SK-N-SH treated with all-trans-retinoic acid at 6 μM for 48 hours (cell line): ENCODE measurements around the gene TMEM222.
A peak's percentile ranks its signal among the peaks of the same experiment; 100 is the strongest.

ENCODE experiments used
- ATAC-seq: fragments of 200-7000 bp; cut with Tn5 transposase; 3 replicates; pipeline ENCODE4 v1.9.1; 2020; ENCODE audit warnings: mild to moderate bottlenecking, moderate library complexity
- ARNTL ChIP-seq: fragments of 450-650 bp; formaldehyde crosslinking; IDR thresholded peaks from 2 replicates; pipeline ENCODE4 v1.5.0; 2020; ENCODE audit warnings: low read depth, mild to moderate bottlenecking, moderate library complexity, borderline replicate concordance
- BACH2 ChIP-seq: fragments of 250-450 bp; sonication (Bioruptor Pico); IDR thresholded peaks from 2 replicates; pipeline ENCODE4 v1.9.0; 2021; ENCODE audit warnings: mild to moderate bottlenecking, borderline replicate concordance
- ESRRG ChIP-seq: fragments of 250-450 bp; sonication (Bioruptor Pico); IDR thresholded peaks from 2 replicates; pipeline ENCODE4 v1.6.1; 2021; ENCODE audit warnings: mild to moderate bottlenecking
- GLIS3 ChIP-seq: fragments of 250-450 bp; sonication (Bioruptor Pico); IDR thresholded peaks from 2 replicates; pipeline ENCODE4 v1.5.0; 2020; ENCODE audit warnings: mild to moderate bottlenecking, moderate library complexity
- ISL1 ChIP-seq: fragments of 250-450 bp; sonication (Bioruptor Pico); IDR thresholded peaks from 2 replicates; pipeline ENCODE4 v2.1.2; 2022; ENCODE audit warnings: mild to moderate bottlenecking, moderate library complexity
- PATZ1 ChIP-seq: fragments of 250-450 bp; sonication (Bioruptor Pico); IDR thresholded peaks from 2 replicates; pipeline ENCODE4 v1.8.0; 2020; ENCODE audit warnings: mild to moderate bottlenecking, moderate library complexity, borderline replicate concordance
- PPARA ChIP-seq: fragments of 250-450 bp; sonication (Bioruptor Pico); IDR thresholded peaks from 2 replicates; pipeline ENCODE4 v1.5.0; 2020; ENCODE audit warnings: mild to moderate bottlenecking, borderline replicate concordance
- RARB ChIP-seq: fragments of 250-450 bp; sonication (Bioruptor Pico); IDR thresholded peaks from 2 replicates; pipeline ENCODE4 v1.8.0; 2021; ENCODE audit warnings: mild to moderate bottlenecking, moderate library complexity
- SNAI2 ChIP-seq: fragments of 250-450 bp; sonication (Bioruptor Pico); IDR thresholded peaks from 2 replicates; pipeline ENCODE4 v1.5.0; 2020; ENCODE audit warnings: mild to moderate bottlenecking, moderate library complexity
- TCF4 ChIP-seq: fragments of 250-450 bp; sonication (Bioruptor Pico); IDR thresholded peaks from 2 replicates; pipeline ENCODE4 v1.8.0; 2021; ENCODE audit warnings: mild to moderate bottlenecking, moderate library complexity, borderline replicate concordance
- TOX ChIP-seq: fragments of 250-450 bp; sonication (Bioruptor Pico); IDR thresholded peaks from 2 replicates; pipeline ENCODE4 v1.8.0; 2021; ENCODE audit warnings: mild to moderate bottlenecking, moderate library complexity, borderline replicate concordance
- TSHZ2 ChIP-seq: fragments of 250-450 bp; sonication (Bioruptor Pico); IDR thresholded peaks from 2 replicates; pipeline ENCODE4 v1.5.0; 2020; ENCODE audit warnings: mild to moderate bottlenecking, moderate library complexity
- ZC3H10 ChIP-seq: fragments of 250-450 bp; sonication (Bioruptor Pico); IDR thresholded peaks from 2 replicates; pipeline ENCODE4 v1.5.1; 2021; ENCODE audit warnings: mild to moderate bottlenecking, moderate library complexity
- ZFP3 ChIP-seq: fragments of 250-450 bp; sonication (Bioruptor Pico); IDR thresholded peaks from 2 replicates; pipeline ENCODE4 v1.5.0; 2020; ENCODE audit warnings: mild to moderate bottlenecking, moderate library complexity
- ZNF70 ChIP-seq: fragments of 450-650 bp; formaldehyde crosslinking; IDR thresholded peaks from 2 replicates; pipeline ENCODE4 v1.5.0; 2020; ENCODE audit warnings: mild to moderate bottlenecking, moderate library complexity
- ZNF8 ChIP-seq: fragments of 450-650 bp; formaldehyde crosslinking; IDR thresholded peaks from 2 replicates; pipeline ENCODE4 v1.5.0; 2020; ENCODE audit warnings: mild to moderate bottlenecking, moderate library complexity
- TF ChIP-seq, protein P1 (sequence below): fragments of 250-450 bp; sonication (Bioruptor Pico); IDR thresholded peaks from 2 replicates; pipeline ENCODE4 v1.5.1; 2021; ENCODE audit warnings: mild to moderate bottlenecking, moderate library complexity
- TF ChIP-seq, protein P2 (sequence below): fragments of 250-450 bp; sonication (Bioruptor Pico); IDR thresholded peaks from 2 replicates; pipeline ENCODE4 v1.8.0; 2021; ENCODE audit warnings: low read depth, mild to moderate bottlenecking, moderate library complexity, borderline replicate concordance

The TMEM222 gene

DNA sequence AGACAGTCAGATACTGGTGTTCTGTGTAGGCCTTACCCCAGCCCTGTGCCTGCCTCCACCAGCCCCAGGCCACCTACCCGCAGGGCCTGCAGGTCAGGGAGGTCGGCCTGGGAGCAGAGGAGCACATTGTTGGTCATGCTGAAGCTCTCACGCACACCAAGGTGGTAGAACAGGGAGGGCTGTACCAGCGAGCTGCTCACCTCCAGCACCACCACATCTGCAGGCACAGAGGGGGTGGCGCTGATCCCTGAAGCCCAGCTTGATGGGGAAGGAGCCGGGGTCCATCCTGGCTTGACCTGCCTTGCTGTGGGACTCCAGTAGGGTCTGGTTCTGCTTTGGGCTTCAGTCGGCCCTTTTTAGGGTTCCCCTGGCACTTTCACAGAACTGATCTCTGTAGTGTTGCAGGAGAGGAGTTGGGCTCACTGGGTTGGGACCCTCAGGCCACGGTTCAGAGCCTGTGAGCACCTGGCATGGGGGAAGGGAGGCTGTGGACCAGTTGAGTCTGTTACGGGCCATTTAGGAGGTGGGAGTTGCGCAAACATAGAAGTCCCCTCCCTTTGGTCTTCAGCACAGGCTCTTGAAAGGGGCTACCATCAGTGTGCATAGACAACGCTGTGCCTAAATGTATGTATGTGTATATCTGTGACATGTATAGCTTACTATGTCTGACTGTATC is 42.9 kb downstream of the TMEM222 start:
- no peak; the same call in 2 of the 3 replicates for ATAC-seq
- TF ChIP-seq BACH2 (CRISPR knock-in tag) (no peak), TCF4 (no peak), PATZ1 (CRISPR knock-in tag) (no peak), RARB (no peak), ZC3H10 (CRISPR knock-in tag) (no peak), TSHZ2 (CRISPR knock-in tag) (no peak), TOX (no peak), ZFP3 (CRISPR knock-in tag) (no peak), ARNTL (no peak), PPARA (CRISPR knock-in tag) (no peak), ESRRG (CRISPR knock-in tag) (no peak)
- TF ChIP-seq, protein P1, sequence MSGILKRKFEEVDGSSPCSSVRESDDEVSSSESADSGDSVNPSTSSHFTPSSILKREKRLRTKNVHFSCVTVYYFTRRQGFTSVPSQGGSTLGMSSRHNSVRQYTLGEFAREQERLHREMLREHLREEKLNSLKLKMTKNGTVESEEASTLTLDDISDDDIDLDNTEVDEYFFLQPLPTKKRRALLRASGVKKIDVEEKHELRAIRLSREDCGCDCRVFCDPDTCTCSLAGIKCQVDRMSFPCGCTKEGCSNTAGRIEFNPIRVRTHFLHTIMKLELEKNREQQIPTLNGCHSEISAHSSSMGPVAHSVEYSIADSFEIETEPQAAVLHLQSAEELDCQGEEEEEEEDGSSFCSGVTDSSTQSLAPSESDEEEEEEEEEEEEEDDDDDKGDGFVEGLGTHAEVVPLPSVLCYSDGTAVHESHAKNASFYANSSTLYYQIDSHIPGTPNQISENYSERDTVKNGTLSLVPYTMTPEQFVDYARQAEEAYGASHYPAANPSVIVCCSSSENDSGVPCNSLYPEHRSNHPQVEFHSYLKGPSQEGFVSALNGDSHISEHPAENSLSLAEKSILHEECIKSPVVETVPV (CRISPR knock-in tag), result no peak
- TF ChIP-seq, all 23 proteins: peak for 0

DNA sequence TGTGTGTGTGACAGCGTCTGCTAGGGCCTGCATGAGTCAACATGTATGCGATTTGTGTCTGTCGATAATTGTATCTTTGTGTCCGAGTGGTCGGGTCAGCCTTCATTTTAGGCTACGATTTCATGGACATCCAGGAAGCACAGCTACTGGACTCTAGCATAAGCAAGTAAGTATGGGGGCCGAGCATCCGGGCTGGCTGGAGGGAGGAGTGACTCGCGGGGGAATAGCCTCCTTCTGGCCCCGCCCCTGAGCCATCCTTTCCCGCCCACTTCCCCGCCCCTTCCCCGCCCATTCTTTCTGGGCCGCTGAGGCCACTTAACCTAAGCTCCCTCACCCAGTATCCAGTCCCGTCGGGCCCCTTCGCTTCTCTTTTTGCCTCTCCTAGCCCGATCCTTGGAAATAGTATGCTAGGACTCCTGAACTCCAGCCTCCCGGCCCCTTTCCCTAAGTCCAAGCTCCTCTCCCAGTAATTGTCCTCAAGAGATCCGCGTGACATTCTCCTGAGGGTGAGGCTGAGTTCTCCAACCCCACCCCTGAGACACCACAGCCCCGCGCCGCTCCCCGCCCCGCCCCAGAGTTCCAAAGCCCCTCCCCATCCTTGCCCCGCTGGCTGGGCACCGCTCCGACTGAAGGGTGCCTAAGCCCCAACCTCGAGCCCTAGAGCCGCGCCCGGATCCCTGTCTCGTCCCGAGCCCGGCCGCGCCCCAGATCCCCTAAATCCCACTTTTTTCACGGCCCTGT is 43.6 kb downstream of the TMEM222 start:
- TF ChIP-seq, protein P1 (CRISPR knock-in tag), result no peak
- TF ChIP-seq ARNTL (no peak), GLIS3 (no peak), SNAI2 (CRISPR knock-in tag) (no peak), TSHZ2 (CRISPR knock-in tag) (no peak), BACH2 (CRISPR knock-in tag) (no peak), ZNF8 (no peak), ZNF70 (no peak), ZFP3 (CRISPR knock-in tag) (no peak), ZC3H10 (CRISPR knock-in tag) (no peak), TOX (no peak), ESRRG (CRISPR knock-in tag) (no peak), ISL1 (no peak)
- TF ChIP-seq, protein P2, sequence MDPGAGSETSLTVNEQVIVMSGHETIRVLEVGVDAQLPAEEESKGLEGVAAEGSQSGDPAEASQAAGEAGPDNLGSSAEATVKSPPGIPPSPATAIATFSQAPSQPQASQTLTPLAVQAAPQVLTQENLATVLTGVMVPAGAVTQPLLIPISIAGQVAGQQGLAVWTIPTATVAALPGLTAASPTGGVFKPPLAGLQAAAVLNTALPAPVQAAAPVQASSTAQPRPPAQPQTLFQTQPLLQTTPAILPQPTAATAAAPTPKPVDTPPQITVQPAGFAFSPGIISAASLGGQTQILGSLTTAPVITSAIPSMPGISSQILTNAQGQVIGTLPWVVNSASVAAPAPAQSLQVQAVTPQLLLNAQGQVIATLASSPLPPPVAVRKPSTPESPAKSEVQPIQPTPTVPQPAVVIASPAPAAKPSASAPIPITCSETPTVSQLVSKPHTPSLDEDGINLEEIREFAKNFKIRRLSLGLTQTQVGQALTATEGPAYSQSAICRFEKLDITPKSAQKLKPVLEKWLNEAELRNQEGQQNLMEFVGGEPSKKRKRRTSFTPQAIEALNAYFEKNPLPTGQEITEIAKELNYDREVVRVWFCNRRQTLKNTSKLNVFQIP (CRISPR knock-in tag), result no peak
- ATAC-seq, result peak; percentile 79
